Measurements from ENCODE around the gene NSG1.

GRCh38 chr4:4347585-4347984 is 39.3 kb upstream of the NSG1 start:
- no peak for TF ChIP-seq POLR2A (IDR thresholded peaks at IDR 0.05)
- no peak for TF ChIP-seq CTCF (IDR thresholded peaks at IDR 0.05)
